Activated naive CD4-positive, alpha-beta T cell treated with anti-CD3 and anti-CD28 coated beads for 36 hours (primary cell): ENCODE measurements around the gene COL24A1. TPM values are rescaled to one million over a fixed set of nuclear protein-coding genes. Genes with fewer than 3 reads are reported as not detected.

Experiments used
- CTCF ChIA-PET: fragments of 350-600 bp; sonication (Branson Sonifier 250); formaldehyde crosslinking; loops from one replicate; lab custom pipeline; 2021; ENCODE audit warnings: antibody characterized with exemption; lab: Charles Lee
- DNase-seq: peaks from one replicate; pipeline ENCODE4 v3.0.0-alpha.2; 2020
- H3K27ac Mint-ChIP-seq: one replicate; pipeline ENCODE4 v1.8.0; 2021; ENCODE audit warnings: mild to moderate bottlenecking, mixed read lengths
- H3K27me3 Mint-ChIP-seq: one replicate; pipeline ENCODE4 v1.8.0; 2021; ENCODE audit warnings: low read depth, mixed read lengths
- H3K36me3 Mint-ChIP-seq: one replicate; pipeline ENCODE4 v1.8.0; 2021; ENCODE audit warnings: low read depth, mixed read lengths
- H3K4me1 Mint-ChIP-seq: one replicate; pipeline ENCODE4 v1.8.0; 2021; ENCODE audit warnings: low read depth, mixed read lengths
- H3K4me3 Mint-ChIP-seq: one replicate; pipeline ENCODE4 v1.8.0; 2021; ENCODE audit warnings: mild to moderate bottlenecking, moderate library complexity, mixed read lengths
- H3K9me3 Mint-ChIP-seq: one replicate; pipeline ENCODE4 v1.8.0; 2021; ENCODE audit warnings: mixed read lengths
- intact Hi-C: fragments of 100-400 bp; cut with micrococcal nuclease; formaldehyde crosslinking; loops from one replicate; pipeline ENCODE4 v1.15.1; 2023
- total RNA-seq, 2 experiments: library from RNA; stranded (reverse); gene quantifications; one replicate each; pipeline ENCODE4 v1.2.3, GENCODE V29; 2021

The COL24A1 gene
- total RNA-seq, 2 experiments from 2014 or later, result not detected

GRCh38 chr1:86183810-86184209, 27.2 kb upstream of the COL24A1 start:
- Mint-ChIP-seq H3K9me3 (peaks cover 4% of the 10 kb centered on the region), H3K4me1 (no peaks in the 10 kb centered on the region), H3K4me3 (no peak overlapping the region), H3K27me3 (no peaks in the 10 kb centered on the region), H3K27ac (no peak overlapping the region), H3K36me3 (no peaks in the 10 kb centered on the region)
- DNase-seq, result no peak
- intact Hi-C loops, result no loop called here
- CTCF ChIA-PET, result no interaction called here

GRCh38 chr1:86176226-86176625, 19.7 kb upstream of the COL24A1 start:
- no peak overlapping the region for H3K27ac Mint-ChIP-seq
- H3K9me3 Mint-ChIP-seq, result peaks cover 1% of the 10 kb centered on the region
- H3K4me1 Mint-ChIP-seq, result no peaks in the 10 kb centered on the region
- CTCF ChIA-PET, result no interaction called here
- DNase-seq, result no peak
- H3K4me3 Mint-ChIP-seq, result no peak overlapping the region
- peaks cover 5% of the 10 kb centered on the region for H3K27me3 Mint-ChIP-seq
- no peaks in the 10 kb centered on the region for H3K36me3 Mint-ChIP-seq
- intact Hi-C loops, result no loop called here

- Mint-ChIP-seq H3K36me3 (no peaks in the 10 kb centered on the region), H3K4me1 (no peaks in the 10 kb centered on the region), H3K9me3 (peaks cover 1% of the 10 kb centered on the region), H3K27me3 (peaks cover 5% of the 10 kb centered on the region), H3K27ac (no peak overlapping the region), H3K4me3 (no peak overlapping the region)
- intact Hi-C loops, result no loop called here
- CTCF ChIA-PET, result no interaction called here
- DNase-seq, result no peak
Measured at GRCh38 chr1:86175756-86176155, 19.2 kb upstream of the COL24A1 start.

- intact Hi-C loops, result no loop called here
- Mint-ChIP-seq H3K4me1 (no peaks in the 10 kb centered on the region), H3K36me3 (no peaks in the 10 kb centered on the region)
Measured at GRCh38 chr1:86169625-86170024, 13.1 kb upstream of the COL24A1 start.

GRCh38 chr1:86159800-86160199, 3.2 kb upstream of the COL24A1 start:
- intact Hi-C loops, result no loop called here

More at GRCh38 chr1:86169625-86170024, 13.1 kb upstream of the COL24A1 start:
- Mint-ChIP-seq H3K27ac (no peak overlapping the region), H3K27me3 (peaks cover 2% of the 10 kb centered on the region), H3K9me3 (peaks cover 19% of the 10 kb centered on the region), H3K4me3 (no peak overlapping the region)
- DNase-seq, result no peak
- CTCF ChIA-PET, result no interaction called here

GRCh38 chr1:86155807-86156565, 586 bp downstream of the COL24A1 start:
- peaks cover 36% of the 10 kb centered on the region for H3K27me3 Mint-ChIP-seq
- H3K4me1 Mint-ChIP-seq, result peaks cover 2% of the 10 kb centered on the region
- CTCF ChIA-PET, result no interaction called here
- peak overlapping the region; percentile 11 for H3K4me3 Mint-ChIP-seq
- no peak for DNase-seq
- H3K27ac Mint-ChIP-seq, result no peak overlapping the region
- intact Hi-C loops, result no loop called here
- H3K36me3 Mint-ChIP-seq, result no peaks in the 10 kb centered on the region
- no peaks in the 10 kb centered on the region for H3K9me3 Mint-ChIP-seq

More at GRCh38 chr1:86159800-86160199, 3.2 kb upstream of the COL24A1 start:
- H3K9me3 Mint-ChIP-seq, result peaks cover under 1% of the 10 kb centered on the region
- no peak overlapping the region for H3K27ac Mint-ChIP-seq
- peaks cover 2% of the 10 kb centered on the region for H3K4me1 Mint-ChIP-seq
- H3K36me3 Mint-ChIP-seq, result no peaks in the 10 kb centered on the region
- peaks cover 27% of the 10 kb centered on the region for H3K27me3 Mint-ChIP-seq
- CTCF ChIA-PET, result no interaction called here
- H3K4me3 Mint-ChIP-seq, result no peak overlapping the region
- no peak for DNase-seq

GRCh38 chr1:86155051-86155806, 1.3 kb downstream of the COL24A1 start:
- Mint-ChIP-seq H3K4me1 (peaks cover 2% of the 10 kb centered on the region), H3K27me3 (peaks cover 36% of the 10 kb centered on the region), H3K9me3 (no peaks in the 10 kb centered on the region), H3K27ac (no peak overlapping the region), H3K36me3 (no peaks in the 10 kb centered on the region), H3K4me3 (no peak overlapping the region)
- no peak for DNase-seq
- intact Hi-C loops, result no loop called here
- CTCF ChIA-PET, result no interaction called here

GRCh38 chr1:86154571-86155050, 2.0 kb downstream of the COL24A1 start:
- CTCF ChIA-PET, result no interaction called here
- no peak overlapping the region for H3K27ac Mint-ChIP-seq
- intact Hi-C loops, result no loop called here
- no peaks in the 10 kb centered on the region for H3K36me3 Mint-ChIP-seq
- H3K9me3 Mint-ChIP-seq, result no peaks in the 10 kb centered on the region
- peaks cover 2% of the 10 kb centered on the region for H3K4me1 Mint-ChIP-seq
- H3K4me3 Mint-ChIP-seq, result no peak overlapping the region
- no peak for DNase-seq
- H3K27me3 Mint-ChIP-seq, result peaks cover 36% of the 10 kb centered on the region

GRCh38 chr1:86153836-86154235, 2.7 kb downstream of the COL24A1 start:
- Mint-ChIP-seq H3K27ac (no peak overlapping the region), H3K9me3 (no peaks in the 10 kb centered on the region), H3K4me1 (peaks cover 2% of the 10 kb centered on the region), H3K36me3 (no peaks in the 10 kb centered on the region), H3K4me3 (no peak overlapping the region), H3K27me3 (peaks cover 36% of the 10 kb centered on the region)
- CTCF ChIA-PET, result no interaction called here
- intact Hi-C loops, result no loop called here
- no peak for DNase-seq

GRCh38 chr1:86152887-86153286, 3.7 kb downstream of the COL24A1 start:
- Mint-ChIP-seq H3K9me3 (peaks cover 1% of the 10 kb centered on the region), H3K4me1 (peaks cover 2% of the 10 kb centered on the region), H3K36me3 (no peaks in the 10 kb centered on the region), H3K27ac (no peak overlapping the region), H3K4me3 (no peak overlapping the region), H3K27me3 (peaks cover 33% of the 10 kb centered on the region)
- intact Hi-C loops, result no loop called here
- DNase-seq, result no peak
- CTCF ChIA-PET, result no interaction called here

- CTCF ChIA-PET, result no interaction called here
- intact Hi-C loops, result no loop called here
- no peaks in the 10 kb centered on the region for H3K36me3 Mint-ChIP-seq
- no peak overlapping the region for H3K27ac Mint-ChIP-seq
- no peaks in the 10 kb centered on the region for H3K4me1 Mint-ChIP-seq
- no peak overlapping the region for H3K4me3 Mint-ChIP-seq
- H3K9me3 Mint-ChIP-seq, result peaks cover 1% of the 10 kb centered on the region
- no peak for DNase-seq
- peaks cover 21% of the 10 kb centered on the region for H3K27me3 Mint-ChIP-seq
Measured at GRCh38 chr1:86151427-86151826, 5.1 kb downstream of the COL24A1 start.

GRCh38 chr1:86150553-86151055, 6.0 kb downstream of the COL24A1 start:
- H3K27me3 Mint-ChIP-seq, result peaks cover 14% of the 10 kb centered on the region
- H3K36me3 Mint-ChIP-seq, result no peaks in the 10 kb centered on the region
- no peak overlapping the region for H3K4me3 Mint-ChIP-seq
- intact Hi-C loops, result no loop called here
- no peak overlapping the region for H3K27ac Mint-ChIP-seq
- peaks cover 1% of the 10 kb centered on the region for H3K9me3 Mint-ChIP-seq
- no peaks in the 10 kb centered on the region for H3K4me1 Mint-ChIP-seq
- no peak for DNase-seq
- CTCF ChIA-PET, result interaction anchor here (0.6 kb wide), 1 partner anchor 574 kb away, joined by 3 read pairs; no protein-coding TSS in a partner anchor
